GM04503 (cell line): ENCODE results near the gene RUVBL1.

Source experiments
- DNase-seq: peaks from one replicate; pipeline ENCODE4 v3.0.0-alpha.2; 2012; ENCODE audit warnings: low read depth

Gene RUVBL1

DNA sequence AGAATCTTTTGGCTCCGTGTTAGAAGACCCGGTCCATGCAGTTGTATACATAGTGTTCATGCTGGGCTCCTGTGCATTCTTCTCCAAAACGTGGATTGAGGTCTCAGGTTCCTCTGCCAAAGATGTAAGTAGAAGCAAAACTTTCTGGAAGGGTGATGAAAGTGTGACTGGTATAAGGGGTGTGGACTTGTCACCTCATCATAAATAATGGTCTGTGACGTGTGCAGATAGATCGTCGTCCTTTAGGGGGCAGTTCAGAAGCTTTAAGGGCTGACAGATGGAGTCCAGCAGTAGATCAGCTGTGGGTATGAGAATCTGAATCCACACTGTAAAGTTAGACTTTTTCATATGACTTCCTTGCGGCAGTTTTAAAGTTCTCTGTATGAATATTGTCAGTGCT, 56.1 kb downstream of the RUVBL1 start:
- DNase-seq: no peak

DNA sequence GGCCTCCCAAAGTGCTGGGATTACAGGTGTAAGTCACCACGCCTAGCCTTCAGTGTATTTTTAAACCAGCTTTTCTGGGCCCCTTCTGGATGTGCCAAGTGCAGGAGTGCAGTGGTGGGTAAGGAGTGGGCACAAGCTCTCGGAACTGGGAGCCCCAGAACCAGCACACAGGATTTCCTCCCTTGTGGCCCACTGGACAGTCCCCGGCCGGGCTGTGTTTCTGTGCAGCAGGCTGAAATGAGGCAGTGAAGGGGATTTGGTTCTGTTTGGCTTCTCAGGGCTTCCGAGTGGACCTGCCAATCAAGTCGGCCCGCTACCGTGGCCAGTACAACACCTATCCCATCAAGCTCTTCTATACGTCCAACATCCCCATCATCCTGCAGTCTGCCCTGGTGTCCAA, 56.9 kb downstream of the RUVBL1 start:
- no peak for DNase-seq

DNA sequence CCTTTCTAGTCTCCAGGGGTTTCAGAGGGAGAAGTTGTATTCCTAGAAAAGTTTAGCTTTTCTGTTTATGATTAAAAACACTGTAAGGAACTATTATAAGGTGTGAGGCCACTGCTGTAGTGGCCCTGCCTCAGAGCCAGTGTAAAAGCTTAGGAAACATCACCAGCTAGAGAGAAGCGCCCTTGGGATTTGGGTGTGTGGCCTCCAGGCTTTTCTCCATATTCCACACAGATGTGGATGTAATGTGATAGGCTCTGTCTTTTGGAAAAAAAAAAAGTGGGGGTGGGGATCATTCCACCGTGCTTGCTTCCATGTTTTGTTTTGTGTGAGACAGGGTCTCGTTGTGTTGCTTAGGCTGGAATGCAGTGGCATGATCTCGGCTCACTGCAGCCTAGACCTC, 57.5 kb downstream of the RUVBL1 start:
- no peak for DNase-seq

DNA sequence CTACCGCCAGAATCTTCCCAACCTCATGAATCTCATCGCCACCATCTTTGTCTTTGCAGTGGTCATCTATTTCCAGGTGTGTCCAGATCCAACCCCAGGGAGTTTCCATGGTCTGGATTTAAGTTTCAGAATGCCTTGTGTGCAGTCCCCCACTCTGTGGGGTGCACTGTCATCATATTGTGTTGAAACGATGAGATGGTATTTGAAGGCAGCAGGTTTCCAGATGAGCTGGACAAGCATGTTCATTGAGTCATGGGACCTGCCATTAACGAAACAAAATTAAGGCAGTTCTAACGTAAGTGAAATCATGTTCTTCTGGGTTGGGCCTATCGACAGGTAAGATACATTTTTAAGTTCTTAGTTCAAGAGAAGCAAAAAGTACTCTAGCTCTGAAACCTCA, 58.6 kb downstream of the RUVBL1 start:
- no peak for DNase-seq

DNA sequence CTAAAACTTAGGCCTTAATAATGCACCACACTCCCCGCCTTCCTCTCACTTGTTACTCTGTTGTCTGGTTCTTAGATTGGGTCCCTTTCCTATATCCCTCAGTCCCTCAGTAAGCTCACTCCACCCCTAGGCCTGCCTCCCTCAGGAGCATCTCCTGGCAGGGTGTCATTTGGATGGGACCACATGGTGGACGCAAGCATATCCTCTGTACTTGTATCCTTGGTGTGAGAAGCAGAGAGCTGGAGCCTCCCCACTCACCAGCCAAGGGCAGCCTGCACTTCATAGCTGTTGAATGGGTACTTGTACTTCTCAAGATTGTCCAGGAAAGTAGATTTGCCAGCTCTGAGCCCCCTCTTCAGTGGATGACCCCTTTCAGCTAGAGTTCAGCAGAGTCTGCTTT, 59.7 kb downstream of the RUVBL1 start:
- DNase-seq: no peak

DNA sequence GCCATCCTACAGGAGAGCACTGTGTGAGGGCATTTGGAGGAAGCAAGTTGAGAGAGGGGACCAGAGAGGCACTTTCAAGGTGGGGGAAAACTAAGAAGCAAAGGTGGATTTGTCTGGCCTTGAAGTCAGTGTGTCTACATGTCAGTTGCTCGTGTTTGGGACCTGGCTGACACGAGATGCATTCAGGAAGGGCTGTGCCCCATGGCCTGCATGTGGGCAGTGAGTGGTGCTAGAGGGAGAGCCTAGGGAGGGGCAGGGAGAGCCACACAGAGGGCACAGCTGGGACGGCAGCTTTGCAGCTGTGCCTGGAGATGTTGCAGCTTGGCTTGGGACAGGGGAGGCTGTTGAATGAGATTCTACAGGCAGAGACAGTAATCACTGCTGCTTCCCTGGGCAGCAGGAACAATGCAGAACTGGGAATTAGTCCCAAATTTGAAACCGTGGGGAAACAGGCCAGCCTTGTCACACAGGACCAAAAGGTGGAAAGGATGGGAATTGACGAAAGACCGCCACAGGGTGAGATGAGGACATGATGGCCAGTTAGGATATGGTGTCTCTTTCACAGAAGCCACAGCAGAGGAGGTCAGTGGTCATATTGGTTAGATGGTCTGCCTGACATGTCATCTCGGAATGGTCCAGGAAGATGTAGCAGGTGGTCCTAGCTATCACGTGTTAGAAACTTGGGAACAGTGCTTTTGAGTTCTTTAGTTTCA, 61.4 kb downstream of the RUVBL1 start:
- no peak for DNase-seq

DNA sequence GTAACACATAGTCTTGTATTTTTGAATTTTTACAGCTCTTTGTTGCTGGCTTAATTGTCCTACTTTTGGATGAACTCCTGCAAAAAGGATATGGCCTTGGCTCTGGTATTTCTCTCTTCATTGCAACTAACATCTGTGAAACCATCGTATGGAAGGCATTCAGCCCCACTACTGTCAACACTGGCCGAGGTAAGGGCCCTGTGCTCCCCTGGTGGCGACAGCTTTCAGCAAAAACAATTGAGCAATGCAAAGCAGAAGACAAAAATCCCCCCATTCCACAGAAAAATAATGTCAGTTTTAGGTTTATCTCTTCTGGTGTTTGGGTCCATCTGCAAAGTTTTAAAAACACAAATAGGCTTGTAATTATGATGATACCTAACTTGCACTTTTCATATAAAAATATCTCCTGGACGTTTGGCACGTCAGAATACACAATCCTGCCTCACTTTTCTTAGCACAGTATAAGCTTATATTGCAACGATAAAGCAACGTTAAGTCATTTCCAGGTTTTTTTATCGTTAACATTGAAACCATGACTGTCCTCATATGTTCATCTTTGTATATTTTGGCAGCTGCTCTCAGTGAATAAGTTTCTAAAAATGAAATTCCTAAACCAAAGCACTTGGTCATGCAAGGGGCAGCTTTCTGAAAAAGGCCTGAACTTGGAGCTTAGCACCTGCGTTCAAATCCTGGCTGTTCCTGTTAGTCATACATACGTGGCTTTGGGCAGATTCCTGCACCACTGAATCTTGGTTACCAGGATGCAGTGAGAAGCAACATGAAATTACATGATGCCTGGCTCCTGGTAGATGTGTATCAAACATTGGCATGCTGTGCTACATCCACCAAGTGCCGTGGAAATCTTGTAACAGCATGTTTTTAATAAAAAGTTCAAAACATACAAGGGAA, 62.9 kb downstream of the RUVBL1 start:
- peak; percentile 92 for DNase-seq

DNA sequence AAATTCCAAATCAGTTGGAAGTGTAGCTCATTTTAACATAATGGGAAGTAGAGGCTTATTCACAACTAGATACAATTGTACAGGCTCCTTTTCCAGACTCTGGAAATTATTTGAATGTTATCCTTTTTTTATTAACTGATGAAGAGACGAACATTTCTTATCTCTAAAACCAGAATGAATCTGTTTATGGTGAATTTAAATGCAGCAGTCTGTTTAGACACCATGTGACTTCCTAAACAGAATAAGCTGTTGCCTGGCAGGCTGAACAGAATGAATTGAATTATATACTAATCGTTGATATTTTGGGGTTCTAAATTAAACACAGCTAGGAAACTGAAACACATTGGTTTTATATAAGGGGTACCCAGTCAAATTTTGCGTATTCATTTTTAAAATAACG, 67.4 kb downstream of the RUVBL1 start:
- DNase-seq: no peak

DNA sequence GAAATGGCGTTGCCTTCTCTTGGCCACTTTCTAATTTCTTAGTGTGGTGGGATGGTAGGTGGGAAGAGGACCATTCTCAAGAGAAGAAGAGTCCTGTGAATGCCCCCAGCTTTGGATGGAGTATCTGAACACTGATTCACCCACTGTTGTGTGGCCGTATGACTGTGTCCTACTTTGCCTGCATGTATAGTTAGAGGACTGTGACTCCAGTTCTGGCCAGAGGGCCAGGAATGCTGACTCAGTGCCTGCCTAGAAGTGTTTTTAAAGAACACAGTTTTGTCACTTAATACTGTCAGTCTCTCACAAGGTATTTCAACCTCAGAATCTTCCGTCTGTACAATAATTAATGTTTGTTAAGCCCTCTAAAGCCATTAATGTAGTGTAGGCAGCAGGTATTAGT, 69.2 kb downstream of the RUVBL1 start:
- DNase-seq: peak; percentile 28

DNA sequence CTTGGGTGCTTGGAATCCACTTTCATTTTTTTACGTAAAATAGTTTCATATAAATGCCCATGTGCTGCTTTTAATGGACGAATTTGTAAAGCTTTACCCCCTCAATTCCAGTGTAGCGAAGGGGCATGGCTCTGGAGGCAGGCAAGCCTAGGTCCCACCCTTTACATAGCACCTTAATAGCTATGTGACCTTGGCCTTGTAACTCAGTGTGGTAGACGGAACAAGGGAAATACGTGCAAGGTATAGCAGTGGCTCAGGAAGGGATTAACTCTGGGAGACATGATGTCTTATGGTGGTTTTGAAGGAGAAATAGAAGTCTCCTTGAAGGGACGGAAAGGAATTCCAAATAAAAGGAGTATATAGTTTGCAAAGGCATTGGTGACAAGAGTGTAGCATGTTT, 70.0 kb downstream of the RUVBL1 start:
- DNase-seq: no peak

DNA sequence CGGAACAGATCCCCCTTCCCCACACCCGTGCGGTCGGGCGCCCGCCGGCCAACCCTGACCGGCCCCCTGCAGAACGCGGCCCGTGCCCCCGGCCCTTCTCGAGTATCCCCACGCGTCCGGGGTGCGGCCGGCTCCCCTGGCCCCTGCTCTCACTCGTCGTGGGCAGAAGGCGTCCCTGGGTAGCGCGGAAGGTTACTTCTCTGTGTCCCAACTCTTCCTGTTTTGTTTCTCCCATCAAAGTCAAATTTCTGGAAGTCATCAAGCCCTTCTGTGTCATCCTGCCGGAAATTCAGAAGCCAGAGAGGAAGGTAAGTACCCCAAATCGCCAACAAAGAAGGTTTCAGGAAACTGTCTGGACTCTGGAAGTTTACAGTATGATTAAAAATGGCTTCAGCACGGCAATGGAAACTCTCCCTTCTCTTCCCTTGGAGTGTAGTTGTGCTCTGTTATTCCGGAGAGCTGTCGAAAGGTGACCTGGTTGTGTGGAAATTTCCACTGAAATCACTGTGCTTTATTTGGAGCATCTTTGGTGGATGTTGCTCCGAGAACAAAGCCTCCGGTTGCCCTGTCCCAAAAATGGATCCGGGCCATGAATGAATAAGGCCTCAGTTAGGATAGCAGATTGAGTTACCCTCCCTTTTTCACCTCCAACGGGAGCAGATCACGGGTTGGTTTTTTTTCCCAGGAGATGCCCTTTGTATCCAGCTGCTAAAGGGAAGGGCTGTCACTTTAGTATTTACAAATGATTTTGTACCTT, 70.8 kb downstream of the RUVBL1 start:
- no peak for DNase-seq

DNA sequence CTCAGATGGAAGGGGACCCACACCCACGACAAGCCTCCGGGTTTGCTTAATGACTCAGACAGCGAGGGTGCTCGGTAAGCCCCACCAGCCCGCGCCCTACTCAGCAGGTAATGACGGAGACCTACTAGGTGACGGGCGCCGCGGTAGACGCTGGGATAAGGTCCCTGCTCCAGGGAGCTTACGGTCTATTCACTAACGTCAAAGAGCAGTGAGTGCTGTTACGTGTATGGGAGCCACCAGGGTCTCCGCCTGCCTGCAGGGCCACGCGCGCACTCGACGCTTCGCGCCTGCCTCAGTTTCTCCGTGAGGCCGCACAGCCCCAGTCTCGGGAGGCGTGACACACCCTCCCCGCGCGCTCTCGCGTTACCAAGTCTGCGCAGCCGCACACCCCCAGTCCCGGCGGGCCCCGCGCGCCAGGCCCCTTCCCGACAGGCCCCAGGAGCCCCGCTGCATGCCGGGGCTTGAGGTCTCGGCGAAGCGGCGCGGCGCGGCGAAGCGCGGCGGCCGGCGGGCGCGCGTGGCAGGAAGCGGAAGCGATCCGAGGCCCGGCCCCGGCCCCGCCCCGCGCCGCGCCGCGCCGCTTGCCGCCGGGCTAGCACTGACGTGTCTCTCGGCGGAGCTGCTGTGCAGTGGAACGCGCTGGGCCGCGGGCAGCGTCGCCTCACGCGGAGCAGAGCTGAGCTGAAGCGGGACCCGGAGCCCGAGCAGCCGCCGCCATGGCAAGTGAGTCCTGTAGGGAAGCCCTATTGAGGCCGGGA, 71.6 kb downstream of the RUVBL1 start, which contains the start of gene SEC61A1:
SEC61A1 (plus strand) TSS at position 601 of the 758 bp plus-strand sequence; CDS start at position 717, 116 bp downstream.
- peak; percentile 67 for DNase-seq

DNA sequence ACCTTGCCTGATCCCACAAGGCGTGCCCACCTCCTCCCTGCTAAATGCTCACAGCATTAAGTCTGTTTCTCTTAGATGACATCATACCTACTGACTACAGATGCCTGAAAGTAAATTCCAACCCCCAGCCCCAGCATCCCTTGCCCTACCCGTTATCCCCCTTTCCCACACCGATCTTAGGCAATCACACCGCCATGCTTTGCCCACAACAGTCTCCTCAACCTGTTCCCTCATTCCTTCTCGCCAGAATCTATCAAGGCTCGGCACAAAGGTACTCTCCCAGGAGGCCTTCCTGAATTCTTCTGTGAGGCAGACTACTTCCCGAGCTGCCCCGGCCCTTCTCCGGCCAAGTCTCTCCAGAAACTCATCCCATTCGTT, 72.2 kb downstream of the RUVBL1 start:
- no peak for DNase-seq

DNA sequence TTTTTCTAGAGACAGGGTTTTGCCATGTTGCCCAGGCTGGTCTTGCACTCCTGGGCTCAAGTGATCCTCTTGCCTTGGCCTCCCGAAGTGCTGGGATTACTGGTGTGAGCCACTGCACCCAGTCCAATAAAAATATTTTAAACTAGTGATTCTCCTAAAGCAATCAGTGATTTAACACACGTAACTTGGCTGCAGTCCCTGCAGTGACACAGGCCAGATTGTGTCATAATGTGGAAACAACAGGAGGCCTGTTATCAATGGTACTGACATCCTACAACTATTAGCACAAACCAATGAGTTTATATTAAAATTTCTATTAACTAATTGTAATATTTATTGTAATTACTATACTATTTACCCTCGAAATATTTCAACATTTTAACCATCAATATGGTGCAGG, 73.0 kb downstream of the RUVBL1 start:
- DNase-seq: no peak

DNA sequence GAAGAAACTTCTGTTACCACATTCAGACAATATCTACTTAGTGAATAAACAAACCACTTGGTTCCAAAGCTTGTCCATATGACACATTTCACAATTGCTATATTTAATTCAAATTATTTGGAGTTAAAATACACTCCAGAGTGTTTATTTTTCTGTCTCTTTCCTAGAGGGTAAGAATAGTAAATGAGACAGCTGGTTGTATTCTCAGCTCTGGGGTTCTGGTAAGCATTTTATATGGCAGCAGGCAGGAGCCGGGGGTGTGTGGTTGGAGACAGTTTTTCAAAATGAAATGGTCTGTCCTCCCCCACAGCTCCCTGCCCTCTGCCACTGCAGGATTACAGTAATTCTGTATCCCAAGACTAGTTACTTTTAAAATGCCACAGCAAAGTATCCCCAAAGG, 82.3 kb downstream of the RUVBL1 start:
- no peak for DNase-seq

DNA sequence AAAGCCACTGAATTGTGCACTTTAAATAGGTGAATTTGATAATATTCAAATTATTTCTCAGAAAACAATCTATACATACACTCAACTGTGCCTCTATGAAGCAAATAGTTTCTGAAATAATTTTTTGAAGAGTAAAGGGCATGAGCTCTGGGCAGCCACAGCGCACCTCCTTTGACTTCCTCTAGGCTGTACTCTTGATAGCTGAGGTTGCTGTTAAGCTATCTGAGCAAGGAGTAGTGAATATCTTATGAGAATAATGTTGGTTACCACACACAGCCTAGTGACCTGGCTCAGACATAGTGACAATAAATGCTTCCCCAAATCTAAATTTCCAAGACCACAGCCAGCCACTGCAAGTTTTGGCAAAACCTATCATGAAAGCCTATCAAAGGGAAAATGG, 83.0 kb downstream of the RUVBL1 start:
- no peak for DNase-seq

DNA sequence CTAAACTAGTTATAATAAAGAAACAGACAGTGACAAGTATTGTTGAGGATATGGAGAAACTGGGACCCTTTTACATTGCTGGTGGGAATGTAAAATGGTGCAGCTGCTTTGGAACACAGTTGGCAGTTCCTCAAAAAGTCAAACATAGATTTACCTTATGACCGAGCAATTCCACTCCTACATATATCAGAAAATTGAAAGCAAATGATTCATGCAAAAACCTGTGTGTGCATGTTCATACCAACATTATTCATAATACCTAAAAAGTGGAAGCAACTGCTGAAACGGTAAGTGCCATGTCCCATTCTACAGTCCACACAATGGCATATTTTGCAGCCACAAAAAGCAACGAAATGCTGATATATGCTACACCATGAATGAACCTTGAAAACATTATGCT, 83.6 kb downstream of the RUVBL1 start:
- DNase-seq: no peak

DNA sequence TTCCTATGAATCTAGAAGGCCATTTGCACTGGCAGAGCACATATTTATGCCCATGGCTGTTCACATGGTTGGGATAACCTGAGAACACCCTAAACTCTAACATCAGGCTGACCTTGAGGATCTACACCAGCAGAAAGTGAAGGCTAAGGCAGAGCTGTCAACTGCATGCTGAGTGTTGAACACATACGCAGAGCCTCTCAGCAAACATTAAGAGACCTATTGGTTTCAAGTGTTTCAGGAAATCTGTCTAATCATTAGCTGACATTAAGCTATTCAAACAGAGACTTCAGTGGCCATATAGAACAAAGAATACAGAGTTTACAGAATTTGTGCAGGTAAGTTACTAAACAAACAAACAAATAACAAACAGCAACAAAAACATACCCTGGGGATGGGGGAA, 87.5 kb downstream of the RUVBL1 start:
- no peak for DNase-seq

DNA sequence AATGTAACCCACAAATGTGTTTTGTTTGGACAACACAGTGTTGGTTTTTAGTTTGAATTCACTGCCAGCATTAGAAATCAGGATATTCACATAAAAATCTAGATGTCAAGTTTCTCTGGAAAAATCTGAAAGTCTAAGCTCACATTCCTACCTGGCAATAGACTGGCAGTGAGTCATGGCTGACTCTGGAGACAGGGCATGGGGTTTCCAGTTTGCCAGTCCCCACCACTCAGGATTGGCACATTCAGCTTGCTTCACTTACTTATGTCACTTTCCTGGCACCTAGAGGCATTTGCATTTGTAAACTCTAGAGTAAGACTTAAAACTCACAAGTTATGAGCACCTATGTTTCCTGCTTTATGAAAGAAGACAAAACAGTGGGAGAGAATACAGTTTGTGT, 90.5 kb downstream of the RUVBL1 start:
- no peak for DNase-seq
